ENCODE data around the gene ST6GAL1.

DNA sequence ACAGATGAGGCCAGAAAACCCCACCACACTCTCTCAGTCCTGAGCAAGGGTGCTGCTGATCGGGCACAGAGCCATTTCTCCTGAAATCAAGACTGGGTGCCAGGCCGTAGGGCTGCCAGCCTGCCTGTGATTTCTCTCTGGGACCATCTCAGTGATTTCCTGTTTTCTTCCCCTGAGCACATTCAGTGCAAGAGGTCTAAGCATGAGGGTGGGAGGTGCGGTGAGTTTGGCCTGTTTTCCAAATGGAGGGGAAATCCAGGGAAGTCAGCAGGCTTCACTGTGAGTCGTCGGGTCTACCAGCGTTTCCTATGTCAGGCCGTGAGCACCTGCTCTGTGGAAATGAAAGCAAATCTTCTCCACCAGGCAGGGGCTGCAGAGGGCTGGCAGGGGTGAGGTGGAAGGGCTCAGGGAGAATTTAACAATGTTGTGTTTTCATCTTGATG, 82.3 kb downstream of the ST6GAL1 start:
- TF ChIP-seq, protein P1, sequence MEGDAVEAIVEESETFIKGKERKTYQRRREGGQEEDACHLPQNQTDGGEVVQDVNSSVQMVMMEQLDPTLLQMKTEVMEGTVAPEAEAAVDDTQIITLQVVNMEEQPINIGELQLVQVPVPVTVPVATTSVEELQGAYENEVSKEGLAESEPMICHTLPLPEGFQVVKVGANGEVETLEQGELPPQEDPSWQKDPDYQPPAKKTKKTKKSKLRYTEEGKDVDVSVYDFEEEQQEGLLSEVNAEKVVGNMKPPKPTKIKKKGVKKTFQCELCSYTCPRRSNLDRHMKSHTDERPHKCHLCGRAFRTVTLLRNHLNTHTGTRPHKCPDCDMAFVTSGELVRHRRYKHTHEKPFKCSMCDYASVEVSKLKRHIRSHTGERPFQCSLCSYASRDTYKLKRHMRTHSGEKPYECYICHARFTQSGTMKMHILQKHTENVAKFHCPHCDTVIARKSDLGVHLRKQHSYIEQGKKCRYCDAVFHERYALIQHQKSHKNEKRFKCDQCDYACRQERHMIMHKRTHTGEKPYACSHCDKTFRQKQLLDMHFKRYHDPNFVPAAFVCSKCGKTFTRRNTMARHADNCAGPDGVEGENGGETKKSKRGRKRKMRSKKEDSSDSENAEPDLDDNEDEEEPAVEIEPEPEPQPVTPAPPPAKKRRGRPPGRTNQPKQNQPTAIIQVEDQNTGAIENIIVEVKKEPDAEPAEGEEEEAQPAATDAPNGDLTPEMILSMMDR (IDR thresholded peaks at IDR 0.05) = no peak
- TF ChIP-seq POLR2AphosphoS5 (IDR thresholded peaks at IDR 0.05) = no peak
- no peak for TF ChIP-seq EP300 (IDR thresholded peaks at IDR 0.05)
- TF ChIP-seq POLR2A (IDR thresholded peaks at IDR 0.05) = no peak
